ENCODE results near the gene KRCC1.
"Not testable (repeated sequence)": the region's sequence is repeated elsewhere in the genome, so short reads cannot be mapped to it uniquely, and the experiment has no call there.

Gene KRCC1

GRCh38 chr2:88000474-88000873, 55.1 kb downstream of the KRCC1 start:
- DNase-seq (ENCODE audit: low read depth): not testable (repeated sequence)

- DNase-seq (ENCODE audit: low read depth): no peak
Observed at GRCh38 chr2:87996570-87996969, 59.0 kb downstream of the KRCC1 start.

- no peak for DNase-seq (ENCODE audit: low read depth)
Observed at GRCh38 chr2:87995756-87996155, 59.8 kb downstream of the KRCC1 start.

GRCh38 chr2:87994304-87994850, 61.2 kb downstream of the KRCC1 start:
- DNase-seq (ENCODE audit: low read depth): not testable (repeated sequence)

DNA sequence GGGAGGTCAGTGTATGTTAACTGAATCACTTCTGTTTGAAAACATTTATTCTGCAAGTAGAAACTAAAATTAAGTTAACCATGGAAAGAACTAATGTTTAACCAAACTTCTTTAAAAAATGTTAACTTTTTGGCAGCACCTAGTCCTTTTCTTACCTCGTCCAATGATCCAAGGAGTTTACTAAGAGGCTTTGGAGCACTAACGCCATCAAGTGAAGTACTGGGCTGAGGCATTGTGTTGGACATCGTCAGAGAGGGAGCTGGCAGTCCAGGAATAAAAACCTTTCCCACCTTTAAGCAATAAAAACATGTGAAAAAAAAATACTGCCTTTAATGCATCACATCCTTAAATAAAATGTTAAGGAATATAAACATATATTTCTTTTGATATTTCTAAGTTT, 63.0 kb downstream of the KRCC1 start:
- not testable (repeated sequence) for DNase-seq (ENCODE audit: low read depth)

DNA sequence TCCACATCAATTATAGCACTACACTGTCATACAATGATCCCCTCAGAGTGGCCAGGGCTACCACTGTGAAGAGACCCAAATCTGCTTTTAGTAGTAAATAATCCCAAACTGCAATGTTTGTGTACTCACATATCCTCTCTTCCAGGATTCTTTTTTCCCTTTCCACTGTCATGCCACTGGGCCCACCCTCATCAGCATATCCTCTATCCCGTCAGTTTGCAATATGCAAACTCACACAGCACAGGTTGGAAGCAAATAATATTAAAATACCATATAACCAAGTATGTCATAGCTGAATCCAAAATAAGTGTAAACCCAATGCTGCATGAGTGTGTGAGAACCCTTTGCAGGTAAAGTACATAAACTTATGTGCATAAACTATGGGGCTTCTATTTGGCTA, 68.1 kb downstream of the KRCC1 start:
- DNase-seq (ENCODE audit: low read depth): not testable (repeated sequence)

DNA sequence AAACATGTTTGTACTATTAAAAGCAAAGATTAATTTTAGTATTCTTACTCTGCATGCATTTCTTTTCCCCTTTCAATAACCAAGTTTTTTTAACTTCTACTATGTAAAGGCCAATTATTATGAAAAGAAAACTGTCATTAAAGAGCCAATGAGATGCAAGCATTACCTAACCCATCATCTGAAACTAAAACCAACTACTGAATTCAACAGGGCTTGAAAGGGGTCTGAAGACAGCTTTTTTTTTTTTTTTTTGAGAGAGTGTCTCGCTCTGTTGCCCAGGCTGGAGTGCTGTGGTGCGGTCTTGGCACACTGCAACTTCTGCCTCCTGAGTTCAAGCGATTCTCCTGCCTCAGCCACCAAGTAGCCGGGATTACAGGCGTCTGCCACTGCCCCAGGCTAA, 69.7 kb downstream of the KRCC1 start:
- not testable (repeated sequence) for DNase-seq (ENCODE audit: low read depth)

GRCh38 chr2:87981182-87981581, 74.4 kb downstream of the KRCC1 start:
- DNase-seq (ENCODE audit: low read depth): not testable (repeated sequence)
